ENCODE results near the gene TMA7.
A peak's percentile ranks its signal among the peaks of the same experiment; 100 is the strongest.

TMA7 gene

GRCh38 chr3:48431224-48432029 lies 8.6 kb upstream of the TMA7 start:
- Histone ChIP-seq H3K27ac (ENCODE audit: low read depth, low read length) (no peak overlapping the region), H3K36me3 (ENCODE audit: insufficient read depth, low read length) (peaks cover 12% of the 10 kb centered on the region; the same call in 1 of the 2 replicates), H2AFZ (ENCODE audit: low read length, unreplicated experiment) (no peak overlapping the region), H3K4me1 (ENCODE audit: control insufficient read depth, insufficient read depth, low read length, unreplicated experiment) (peaks cover 41% of the 10 kb centered on the region), H3K27me3 (ENCODE audit: insufficient read depth, low read length) (no peaks in the 10 kb centered on the region), H3K4me3 (ENCODE audit: low read depth, low read length) (no peak overlapping the region), H3K79me2 (ENCODE audit: control insufficient read depth, insufficient read depth, low read length, unreplicated experiment) (peaks cover 3% of the 10 kb centered on the region)

GRCh38 chr3:48432411-48433371 lies 7.4 kb upstream of the TMA7 start:
- Histone ChIP-seq H3K4me3 (ENCODE audit: low read depth, low read length) (no peak overlapping the region), H3K4me1 (ENCODE audit: control insufficient read depth, insufficient read depth, low read length, unreplicated experiment) (peaks cover 32% of the 10 kb centered on the region), H3K27ac (ENCODE audit: low read depth, low read length) (no peak overlapping the region)

GRCh38 chr3:48433472-48434118 lies 6.5 kb upstream of the TMA7 start:
- H3K79me2 ChIP-seq (ENCODE audit: control insufficient read depth, insufficient read depth, low read length, unreplicated experiment) = peaks cover 5% of the 10 kb centered on the region
- no peak overlapping the region for H3K27ac ChIP-seq (ENCODE audit: low read depth, low read length)
- peaks cover 32% of the 10 kb centered on the region for H3K4me1 ChIP-seq (ENCODE audit: control insufficient read depth, insufficient read depth, low read length, unreplicated experiment)
- H3K36me3 ChIP-seq (ENCODE audit: insufficient read depth, low read length) = peaks cover 12% of the 10 kb centered on the region; the same call in 1 of the 2 replicates
- H3K4me3 ChIP-seq (ENCODE audit: low read depth, low read length) = no peak overlapping the region
- no peaks in the 10 kb centered on the region for H3K27me3 ChIP-seq (ENCODE audit: insufficient read depth, low read length)
- no peak overlapping the region for H2AFZ ChIP-seq (ENCODE audit: low read length, unreplicated experiment)

More at GRCh38 chr3:48432411-48433371, 7.4 kb upstream of the TMA7 start:
- H3K36me3 ChIP-seq (ENCODE audit: insufficient read depth, low read length) = peaks cover 12% of the 10 kb centered on the region; the same call in 1 of the 2 replicates
- peaks cover 3% of the 10 kb centered on the region for H3K79me2 ChIP-seq (ENCODE audit: control insufficient read depth, insufficient read depth, low read length, unreplicated experiment)
- no peak overlapping the region for H2AFZ ChIP-seq (ENCODE audit: low read length, unreplicated experiment)
- no peaks in the 10 kb centered on the region for H3K27me3 ChIP-seq (ENCODE audit: insufficient read depth, low read length)

GRCh38 chr3:48434591-48435222 lies 5.3 kb upstream of the TMA7 start:
- no peak overlapping the region for H2AFZ ChIP-seq (ENCODE audit: low read length, unreplicated experiment)
- no peak overlapping the region for H3K4me3 ChIP-seq (ENCODE audit: low read depth, low read length)
- H3K27me3 ChIP-seq (ENCODE audit: insufficient read depth, low read length) = no peaks in the 10 kb centered on the region
- peaks cover 12% of the 10 kb centered on the region; the same call in 1 of the 2 replicates for H3K36me3 ChIP-seq (ENCODE audit: insufficient read depth, low read length)
- peaks cover 31% of the 10 kb centered on the region for H3K4me1 ChIP-seq (ENCODE audit: control insufficient read depth, insufficient read depth, low read length, unreplicated experiment)
- peak overlapping the region; percentile 41; the same call in 1 of the 2 replicates for H3K27ac ChIP-seq (ENCODE audit: low read depth, low read length)
- peaks cover 16% of the 10 kb centered on the region for H3K79me2 ChIP-seq (ENCODE audit: control insufficient read depth, insufficient read depth, low read length, unreplicated experiment)

- H3K4me1 ChIP-seq (ENCODE audit: control insufficient read depth, insufficient read depth, low read length, unreplicated experiment) = peaks cover 26% of the 10 kb centered on the region
- H3K4me3 ChIP-seq (ENCODE audit: low read depth, low read length) = no peak overlapping the region
- peaks cover 19% of the 10 kb centered on the region for H3K79me2 ChIP-seq (ENCODE audit: control insufficient read depth, insufficient read depth, low read length, unreplicated experiment)
- peaks cover 12% of the 10 kb centered on the region; the same call in 1 of the 2 replicates for H3K36me3 ChIP-seq (ENCODE audit: insufficient read depth, low read length)
- no peaks in the 10 kb centered on the region for H3K27me3 ChIP-seq (ENCODE audit: insufficient read depth, low read length)
- no peak overlapping the region for H2AFZ ChIP-seq (ENCODE audit: low read length, unreplicated experiment)
- H3K27ac ChIP-seq (ENCODE audit: low read depth, low read length) = no peak overlapping the region
Observed at GRCh38 chr3:48435223-48435595, 4.8 kb upstream of the TMA7 start.

GRCh38 chr3:48435774-48436476 lies 4.1 kb upstream of the TMA7 start:
- Histone ChIP-seq H3K27ac (ENCODE audit: low read depth, low read length) (no peak overlapping the region), H3K79me2 (ENCODE audit: control insufficient read depth, insufficient read depth, low read length, unreplicated experiment) (peaks cover 26% of the 10 kb centered on the region), H3K36me3 (ENCODE audit: insufficient read depth, low read length) (peaks cover 12% of the 10 kb centered on the region; the same call in 1 of the 2 replicates), H2AFZ (ENCODE audit: low read length, unreplicated experiment) (no peak overlapping the region), H3K27me3 (ENCODE audit: insufficient read depth, low read length) (no peaks in the 10 kb centered on the region), H3K4me3 (ENCODE audit: low read depth, low read length) (no peak overlapping the region), H3K4me1 (ENCODE audit: control insufficient read depth, insufficient read depth, low read length, unreplicated experiment) (peaks cover 23% of the 10 kb centered on the region)

- H3K27me3 ChIP-seq (ENCODE audit: insufficient read depth, low read length) = no peaks in the 10 kb centered on the region
- peaks cover 31% of the 10 kb centered on the region for H3K79me2 ChIP-seq (ENCODE audit: control insufficient read depth, insufficient read depth, low read length, unreplicated experiment)
- H3K4me3 ChIP-seq (ENCODE audit: low read depth, low read length) = no peak overlapping the region
- H2AFZ ChIP-seq (ENCODE audit: low read length, unreplicated experiment) = no peak overlapping the region
- peaks cover 25% of the 10 kb centered on the region for H3K4me1 ChIP-seq (ENCODE audit: control insufficient read depth, insufficient read depth, low read length, unreplicated experiment)
- no peak overlapping the region for H3K27ac ChIP-seq (ENCODE audit: low read depth, low read length)
- H3K36me3 ChIP-seq (ENCODE audit: insufficient read depth, low read length) = peaks cover 12% of the 10 kb centered on the region; the same call in 1 of the 2 replicates
Observed at GRCh38 chr3:48436477-48436787, 3.6 kb upstream of the TMA7 start.

- H3K4me1 ChIP-seq (ENCODE audit: control insufficient read depth, insufficient read depth, low read length, unreplicated experiment) = peaks cover 29% of the 10 kb centered on the region
- peaks cover 15% of the 10 kb centered on the region; the same call in 1 of the 2 replicates for H3K36me3 ChIP-seq (ENCODE audit: insufficient read depth, low read length)
- H3K27me3 ChIP-seq (ENCODE audit: insufficient read depth, low read length) = no peaks in the 10 kb centered on the region
- no peak overlapping the region for H3K4me3 ChIP-seq (ENCODE audit: low read depth, low read length)
- H3K79me2 ChIP-seq (ENCODE audit: control insufficient read depth, insufficient read depth, low read length, unreplicated experiment) = peaks cover 35% of the 10 kb centered on the region
- no peak overlapping the region for H2AFZ ChIP-seq (ENCODE audit: low read length, unreplicated experiment)
- no peak overlapping the region for H3K27ac ChIP-seq (ENCODE audit: low read depth, low read length)
Observed at GRCh38 chr3:48436855-48437254, 3.2 kb upstream of the TMA7 start.

- Histone ChIP-seq H3K27ac (ENCODE audit: low read depth, low read length) (no peak overlapping the region), H3K4me1 (ENCODE audit: control insufficient read depth, insufficient read depth, low read length, unreplicated experiment) (peaks cover 32% of the 10 kb centered on the region), H3K36me3 (ENCODE audit: insufficient read depth, low read length) (peaks cover 13% of the 10 kb centered on the region; the same call in 1 of the 2 replicates), H3K27me3 (ENCODE audit: insufficient read depth, low read length) (no peaks in the 10 kb centered on the region), H2AFZ (ENCODE audit: low read length, unreplicated experiment) (no peak overlapping the region), H3K4me3 (ENCODE audit: low read depth, low read length) (no peak overlapping the region), H3K79me2 (ENCODE audit: control insufficient read depth, insufficient read depth, low read length, unreplicated experiment) (peaks cover 42% of the 10 kb centered on the region)
Observed at GRCh38 chr3:48437812-48438211, 2.2 kb upstream of the TMA7 start.

Measured in ACC112 (cell line).